ENCODE results near the gene COL4A6.
A peak's percentile ranks its signal among the peaks of the same experiment; 100 is the strongest.

The COL4A6 gene

GRCh38 chrX:108270739-108271396, 167.4 kb downstream of the COL4A6 start:
- no peak for DNase-seq (ENCODE audit: low read depth)

- no peak for DNase-seq (ENCODE audit: low read depth)
These were observed 167.9 kb downstream of the COL4A6 start for GRCh38 chrX:108270280-108270679.

- DNase-seq (ENCODE audit: low read depth), result no peak
These were observed 169.7 kb downstream of the COL4A6 start for GRCh38 chrX:108268434-108269080.

GRCh38 chrX:108267557-108267956, 170.7 kb downstream of the COL4A6 start:
- no peak for DNase-seq (ENCODE audit: low read depth)

DNA sequence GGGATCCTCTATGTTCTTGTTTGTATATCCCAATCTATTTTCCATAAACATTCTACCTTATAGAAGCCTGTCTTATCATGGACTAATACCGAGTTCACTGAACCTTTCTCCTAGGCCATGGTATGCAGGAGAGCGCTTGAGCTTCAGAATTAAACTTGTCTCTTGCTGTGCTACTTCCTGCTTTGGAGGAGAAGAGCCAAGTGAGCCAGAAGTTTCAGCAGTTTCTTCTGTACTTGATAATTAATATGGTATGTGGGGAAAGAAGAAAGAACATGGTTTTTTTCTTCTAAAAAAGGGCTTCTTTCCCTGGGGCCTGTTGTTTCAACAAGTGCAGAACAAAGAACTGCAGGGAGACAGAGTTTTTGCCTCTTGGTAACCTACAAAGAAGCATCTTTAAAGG, 173.8 kb downstream of the COL4A6 start:
- DNase-seq (ENCODE audit: low read depth), result no peak

DNA sequence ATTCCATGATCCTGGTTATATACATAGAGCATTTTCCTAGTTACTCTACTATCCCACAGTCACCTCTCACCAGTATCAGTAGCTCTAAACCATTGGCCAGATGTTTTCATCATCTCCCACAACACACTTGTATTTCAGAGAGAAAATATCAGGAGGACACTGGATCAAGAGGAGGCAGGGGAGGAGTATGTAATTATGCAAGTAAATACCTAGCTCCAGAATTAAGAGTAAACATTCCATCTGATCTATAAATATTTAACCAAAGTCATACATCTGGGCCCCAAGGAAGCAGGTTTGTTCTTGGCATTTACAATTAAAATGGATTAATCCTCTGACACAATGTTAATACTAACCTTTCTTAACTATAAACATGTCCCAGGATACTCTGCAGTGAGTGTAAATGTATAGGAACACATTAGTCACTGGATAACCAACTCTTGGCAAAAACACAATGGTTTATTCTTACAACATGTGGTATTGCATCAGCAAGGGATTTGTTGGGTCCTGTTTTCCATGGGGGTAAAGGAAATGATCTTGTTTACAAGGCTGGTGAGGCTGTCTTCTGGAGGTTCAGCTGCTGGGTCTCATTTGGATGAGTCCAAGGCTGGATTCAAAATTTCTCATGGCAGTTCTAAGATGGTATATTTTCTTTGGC, 176.5 kb downstream of the COL4A6 start:
- no peak for DNase-seq (ENCODE audit: low read depth)

- DNase-seq (ENCODE audit: low read depth), result no peak
These were observed 180.7 kb downstream of the COL4A6 start for GRCh38 chrX:108257556-108257955.

DNA sequence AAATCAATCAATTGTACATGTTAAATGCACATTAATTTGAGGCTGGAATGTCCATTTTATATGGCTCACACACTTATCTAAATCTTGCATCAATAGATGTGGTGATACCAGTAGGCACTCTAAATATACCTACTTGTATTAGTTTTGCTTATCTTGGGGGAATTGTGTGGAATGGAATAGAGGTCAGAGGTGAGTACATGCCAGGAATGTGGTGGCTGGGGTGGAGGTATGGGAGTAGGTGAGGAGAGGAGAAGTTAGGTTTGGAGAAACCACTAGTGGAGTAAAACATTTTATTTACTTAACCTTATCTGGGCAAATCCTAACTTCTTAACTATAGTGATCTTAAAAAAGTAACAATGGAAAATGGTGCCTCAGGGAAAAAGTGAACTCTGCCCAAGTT, 183.6 kb downstream of the COL4A6 start:
- DNase-seq (ENCODE audit: low read depth), result no peak

DNA sequence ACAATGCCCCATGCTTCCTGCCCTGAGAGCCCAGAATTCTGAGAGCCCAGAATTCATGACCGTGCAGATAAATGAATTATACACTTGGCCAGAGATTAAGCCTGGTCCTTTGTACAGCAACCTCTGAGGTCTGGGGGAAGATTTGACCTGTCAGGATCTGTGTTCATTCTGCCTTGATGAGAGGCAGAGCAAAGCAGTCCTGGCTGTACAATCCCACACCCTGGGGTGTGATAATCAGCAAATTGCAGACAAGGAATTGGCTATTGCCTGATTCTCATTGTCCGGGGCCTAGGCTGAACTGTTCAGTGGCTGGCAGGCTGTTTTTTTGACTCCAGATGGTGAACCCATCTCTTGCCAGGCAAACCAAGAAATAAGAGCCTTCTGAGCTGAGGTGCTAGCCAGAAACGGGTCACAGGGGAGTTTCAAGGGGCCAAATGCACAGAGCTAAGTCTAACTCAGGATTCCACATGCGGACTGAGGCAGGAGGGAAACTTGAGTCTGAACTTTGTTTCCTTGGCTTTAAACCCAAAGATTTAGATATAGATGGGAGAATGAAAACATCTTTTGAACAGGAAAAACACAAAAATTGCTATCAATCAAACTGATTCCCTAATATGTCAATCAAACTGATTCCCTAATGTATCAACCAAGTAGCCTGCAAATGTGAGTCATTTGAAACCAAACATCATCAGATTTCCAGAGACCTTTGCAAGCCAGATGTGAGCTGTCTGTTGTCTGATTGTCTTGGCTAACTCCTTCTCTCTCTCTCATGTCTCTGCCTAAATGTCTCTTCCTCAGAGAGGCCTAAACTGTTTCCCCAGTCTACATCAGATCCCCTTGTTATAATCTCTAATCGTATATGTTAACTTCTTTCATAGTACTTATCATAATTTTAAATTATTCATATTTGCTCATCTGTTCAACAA, 187.3 kb downstream of the COL4A6 start:
- no peak for DNase-seq (ENCODE audit: low read depth)

DNA sequence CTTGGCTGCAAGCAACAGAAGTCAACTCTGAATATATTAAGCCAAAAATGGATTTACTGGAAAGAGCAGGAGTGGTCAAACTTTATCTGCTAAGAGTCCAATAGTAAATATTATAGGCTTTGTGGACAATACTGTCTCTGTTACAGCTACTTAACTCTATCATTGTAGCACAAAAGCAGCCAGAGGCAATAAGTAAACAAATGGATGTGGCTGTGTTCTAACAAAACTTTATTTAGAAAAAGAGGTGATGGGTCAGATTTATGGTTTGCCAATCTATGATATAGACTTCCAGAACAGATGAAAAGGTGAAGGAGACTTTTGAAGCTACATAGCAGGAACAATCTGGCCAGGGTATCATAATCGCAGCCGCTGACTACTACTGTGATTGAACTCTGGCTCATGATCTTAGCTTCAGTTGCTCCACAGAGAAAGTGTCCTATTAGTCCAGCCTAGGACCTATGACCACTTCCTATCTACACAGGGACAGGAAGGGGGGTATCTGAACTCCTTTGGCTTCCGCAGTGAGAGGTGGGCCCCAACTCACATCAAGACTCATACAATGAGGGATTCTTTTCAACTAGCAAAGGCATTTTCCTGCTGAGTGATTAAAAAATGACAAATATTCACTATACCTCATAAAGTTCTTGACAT, 191.8 kb downstream of the COL4A6 start:
- DNase-seq (ENCODE audit: low read depth), result no peak

- no peak for DNase-seq (ENCODE audit: low read depth)
These were observed 192.8 kb downstream of the COL4A6 start for GRCh38 chrX:108245462-108245861.

DNA sequence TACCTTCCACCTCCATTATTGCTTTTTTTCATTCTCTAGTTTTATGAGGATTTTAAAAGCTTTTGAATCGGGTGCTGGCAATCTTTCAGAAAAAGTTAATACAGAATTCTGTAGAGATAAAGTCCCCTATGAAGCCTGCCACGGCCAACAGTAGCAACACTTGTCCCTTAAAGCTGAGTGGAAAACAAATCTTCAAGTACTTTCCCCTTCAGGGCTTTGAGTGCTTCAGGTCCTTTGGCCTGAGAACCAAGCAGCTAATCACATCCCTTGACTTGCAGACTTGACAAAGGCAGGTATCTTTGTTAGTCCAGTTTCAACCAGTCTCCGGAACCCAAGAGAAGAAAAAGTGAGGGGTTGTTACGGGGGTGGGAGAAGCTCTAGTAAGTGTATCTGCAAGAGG, 202.2 kb downstream of the COL4A6 start:
- DNase-seq (ENCODE audit: low read depth), result no peak

- DNase-seq (ENCODE audit: low read depth), result no peak
These were observed 207.6 kb downstream of the COL4A6 start for GRCh38 chrX:108230574-108230973.

DNA sequence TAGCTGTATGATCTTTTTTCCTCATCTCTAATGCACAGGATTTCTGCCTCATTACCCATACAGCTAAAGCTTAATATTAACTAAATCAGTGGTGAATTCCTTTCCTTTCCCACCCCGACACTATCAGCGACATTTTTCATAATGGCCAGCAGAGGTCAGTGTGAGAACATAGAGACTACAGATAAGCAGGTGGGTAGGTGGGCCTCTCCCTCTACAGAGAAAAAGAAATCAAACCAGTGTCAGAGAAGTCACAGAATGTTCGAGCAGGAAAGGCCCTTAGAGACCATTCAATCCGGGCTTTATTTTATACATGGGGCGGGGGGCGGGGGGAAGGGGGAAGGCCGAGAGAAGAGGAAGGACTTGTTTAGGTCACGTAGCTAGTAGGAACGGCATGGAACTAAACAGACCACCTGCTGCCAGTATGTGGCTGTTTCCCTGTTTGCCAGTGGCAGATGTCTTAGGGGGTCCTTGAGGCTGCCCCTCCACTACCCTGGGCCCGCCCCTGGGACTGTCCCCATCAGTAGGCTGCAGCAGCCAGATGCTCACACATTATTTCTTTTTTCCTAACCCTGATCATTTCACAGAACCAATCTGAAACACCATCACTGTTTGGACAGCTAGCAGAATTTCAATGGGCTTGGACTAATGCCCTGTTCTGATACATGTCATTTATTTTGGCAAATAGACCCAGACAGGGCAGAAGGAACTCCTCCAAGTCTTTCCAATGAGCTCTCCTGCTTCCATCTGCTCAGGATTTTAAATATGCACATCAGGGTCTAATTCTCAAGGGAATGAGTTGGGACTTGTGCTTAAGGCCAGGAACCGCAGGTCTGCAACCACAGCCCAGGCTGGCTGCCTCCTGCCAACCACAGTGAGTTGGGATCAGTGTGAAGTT, 213.2 kb downstream of the COL4A6 start:
- peak; percentile 2 for DNase-seq (ENCODE audit: low read depth)

GRCh38 chrX:108224218-108224617, 214.0 kb downstream of the COL4A6 start:
- no peak for DNase-seq (ENCODE audit: low read depth)

GRCh38 chrX:108223585-108223984, 214.6 kb downstream of the COL4A6 start:
- no peak for DNase-seq (ENCODE audit: low read depth)

DNA sequence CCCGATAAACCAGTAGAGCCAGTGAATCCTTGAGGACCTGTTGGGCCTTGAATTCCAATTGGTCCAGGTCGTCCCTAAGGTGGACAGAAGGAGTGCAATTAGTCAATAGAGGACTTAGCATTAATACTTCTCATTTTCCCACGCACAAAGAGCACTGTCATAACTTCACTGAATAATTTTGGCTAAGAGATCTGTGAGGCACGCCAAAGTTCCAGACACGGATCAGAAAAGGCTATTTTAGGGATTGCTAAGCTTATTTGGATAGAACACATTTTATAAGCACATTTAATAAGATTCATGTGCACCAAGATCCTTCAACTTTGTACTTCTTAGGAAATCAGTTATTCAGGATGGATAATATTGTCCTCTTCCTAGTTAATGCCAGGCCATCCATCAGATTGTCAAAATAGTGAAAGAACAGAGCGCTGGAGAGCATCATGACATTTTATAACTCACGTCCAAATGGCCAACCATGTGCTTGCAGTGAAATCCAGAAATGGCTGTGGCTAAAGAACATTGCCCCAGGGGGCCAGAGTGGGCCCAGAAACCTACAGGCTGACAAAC, 216.8 kb downstream of the COL4A6 start:
- no peak for DNase-seq (ENCODE audit: low read depth)

GRCh38 chrX:108219949-108220601, 218.1 kb downstream of the COL4A6 start:
- DNase-seq (ENCODE audit: low read depth), result no peak

- no peak for DNase-seq (ENCODE audit: low read depth)
These were observed 220.3 kb downstream of the COL4A6 start for GRCh38 chrX:108217876-108218275.

Data from HS-27A (cell line).